IMR-90 (cell line): ENCODE measurements around the gene OTUB2. TPM values are rescaled to one million over a fixed set of nuclear protein-coding genes. Genes with fewer than 3 reads are reported as not detected.

ENCODE experiments used
- ATAC-seq: fragments of 200-7000 bp; cut with Tn5 transposase; 2 replicates; pipeline ENCODE4 v1.9.1; 2020; ENCODE audit warnings: low read depth, mild to moderate bottlenecking, moderate library complexity
- BruUV-seq: library from RNA; stranded (reverse); fragments of 400-500 nt; replicated peaks from 2 replicates; lab custom pipeline; 2021; lab: Mats Ljungman, UMichigan
- CTCF ChIA-PET: fragments of 300-600 bp; formaldehyde crosslinking; extraction: SDS; loops from one replicate; lab custom pipeline; 2021; ENCODE audit warnings: antibody characterized with exemption; lab: Yijun Ruan, JAX
- POLR2A ChIA-PET: fragments of 300-600 bp; sonication (Branson Sonifier 250); formaldehyde crosslinking; loops from one replicate; lab custom pipeline; 2022; ENCODE audit warnings: antibody characterized with exemption; ENCODE audit not compliant: unreplicated experiment; lab: Charles Lee
- DNase-seq: peaks from one replicate; pipeline ENCODE4 v3.0.0; 2013
- H2AFZ ChIP-seq: replicated peaks from 2 replicates; pipeline ENCODE3; 2013; ENCODE audit warnings: low read length, mild to moderate bottlenecking; ENCODE audit not compliant: poor library complexity
- H2AK5ac ChIP-seq: 2 replicates; pipeline ENCODE4 v1.6.1; 2013; ENCODE audit warnings: low read depth, low read length, inconsistent platforms
- H2AK9ac ChIP-seq: replicated peaks from 2 replicates; pipeline ENCODE3; 2013; ENCODE audit warnings: mild to moderate bottlenecking, low read depth, low read length, moderate library complexity; ENCODE audit not compliant: poor library complexity
- H2BK120ac ChIP-seq: 2 replicates; pipeline ENCODE4 v1.6.1; 2013; ENCODE audit warnings: low read depth, low read length, inconsistent platforms
- H2BK15ac ChIP-seq: 3 replicates; pipeline ENCODE4 v1.6.1; 2013; ENCODE audit warnings: low read depth, low read length, inconsistent platforms
- H2BK20ac ChIP-seq: 2 replicates; pipeline ENCODE4 v1.6.1; 2013; ENCODE audit warnings: low read depth, mild to moderate bottlenecking, inconsistent platforms, low read length, moderate library complexity
- H2BK5ac ChIP-seq: 2 replicates; pipeline ENCODE4 v1.6.1; 2013; ENCODE audit warnings: mild to moderate bottlenecking, low read depth, low read length, inconsistent platforms; ENCODE audit not compliant: poor library complexity, severe bottlenecking
- H3K14ac ChIP-seq: replicated peaks from 2 replicates; pipeline ENCODE4 v1.6.1; 2013; ENCODE audit warnings: low read depth, low read length, inconsistent platforms
- H3K18ac ChIP-seq: 2 replicates; pipeline ENCODE4 v1.6.1; 2013; ENCODE audit warnings: low read depth, low read length, control low read depth
- H3K23ac ChIP-seq: 2 replicates; pipeline ENCODE4 v1.6.1; 2013; ENCODE audit warnings: low read depth, low read length, inconsistent platforms
- H3K27ac ChIP-seq: 2 replicates; pipeline ENCODE4 v1.5.1; 2013; ENCODE audit warnings: mild to moderate bottlenecking, control low read depth, low read length; ENCODE audit not compliant: insufficient read depth
- H3K27me3 ChIP-seq: 2 replicates; pipeline ENCODE4 v1.6.1; 2013; ENCODE audit warnings: low read length; ENCODE audit not compliant: control insufficient read depth, insufficient read depth
- H3K36me3 ChIP-seq: 2 replicates; pipeline ENCODE4 v1.6.1; 2013; ENCODE audit warnings: low read length, mixed read lengths; ENCODE audit not compliant: control insufficient read depth, insufficient read depth
- H3K4ac ChIP-seq: 2 replicates; pipeline ENCODE4 v1.6.1; 2013; ENCODE audit warnings: low read depth, low read length, inconsistent platforms
- H3K4me1 ChIP-seq: 2 replicates; pipeline ENCODE4 v1.6.1; 2013; ENCODE audit warnings: low read length, mixed read lengths; ENCODE audit not compliant: control insufficient read depth, insufficient read depth
- H3K4me2 ChIP-seq: 2 replicates; pipeline ENCODE4 v1.6.1; 2013; ENCODE audit warnings: low read depth, mild to moderate bottlenecking, control low read depth, low read length, moderate library complexity
- H3K4me3 ChIP-seq: 2 replicates; pipeline ENCODE4 v1.5.1; 2013; ENCODE audit warnings: low read depth, mild to moderate bottlenecking, control low read depth, low read length, moderate library complexity; ENCODE audit not compliant: insufficient read depth
- H3K56ac ChIP-seq: 2 replicates; pipeline ENCODE4 v1.6.1; 2013; ENCODE audit warnings: low read length, inconsistent platforms; ENCODE audit not compliant: insufficient read depth; ENCODE audit errors: extremely low read depth
- H3K79me1 ChIP-seq, 2 experiments: 2 replicates each; pipeline ENCODE4 v1.6.1; 2013; ENCODE audit warnings: low read length in 2 of 2, inconsistent platforms in 1 of 2, low read depth in 1 of 2
- H3K9ac ChIP-seq: 2 replicates; pipeline ENCODE4 v1.6.1; 2013; ENCODE audit warnings: low read depth, low read length, control low read depth
- H3K9me1 ChIP-seq: 2 replicates; pipeline ENCODE4 v1.6.1; 2013; ENCODE audit warnings: low read length, inconsistent platforms; ENCODE audit not compliant: insufficient read depth
- H3K9me3 ChIP-seq: 2 replicates; pipeline ENCODE4 v1.6.1; 2013; ENCODE audit warnings: low read length; ENCODE audit not compliant: control insufficient read depth, insufficient read depth
- H4K20me1 ChIP-seq: 2 replicates; pipeline ENCODE4 v1.6.1; 2013; ENCODE audit warnings: low read length, inconsistent platforms; ENCODE audit not compliant: insufficient read depth
- H4K5ac ChIP-seq: 2 replicates; pipeline ENCODE4 v1.6.1; 2013; ENCODE audit warnings: mild to moderate bottlenecking, low read depth, low read length, control low read depth
- H4K8ac ChIP-seq, 2 experiments: 2 replicates each; pipeline ENCODE4 v1.6.1; 2013; ENCODE audit warnings: low read depth in 2 of 2, low read length in 2 of 2, control low read depth in 1 of 2, inconsistent platforms in 1 of 2
- H4K91ac ChIP-seq: 2 replicates; pipeline ENCODE4 v1.6.1; 2013; ENCODE audit warnings: low read depth, low read length, inconsistent platforms; ENCODE audit not compliant: insufficient read depth
- CHD1 ChIP-seq: IDR thresholded peaks from 2 replicates; pipeline ENCODE4 v1.6.1; 2012; ENCODE audit warnings: low read depth, low read length, improper control_type of control experiment
- MAZ ChIP-seq: IDR thresholded peaks from 2 replicates; pipeline ENCODE4 v1.6.1; 2012; ENCODE audit warnings: low read depth, mild to moderate bottlenecking, low read length, improper control_type of control experiment, moderate library complexity, borderline replicate concordance
- NFE2L2 ChIP-seq: fragments of 150-350 bp; IDR thresholded peaks from 2 replicates; pipeline ENCODE4 v1.6.1; 2016; ENCODE audit warnings: low read depth, mild to moderate bottlenecking, low read length
- POLR2A ChIP-seq: IDR thresholded peaks from 2 replicates; pipeline ENCODE4 v1.6.1; 2012; ENCODE audit warnings: mild to moderate bottlenecking, low read depth, low read length
- RAD21 ChIP-seq: IDR thresholded peaks from 2 replicates; pipeline ENCODE4 v1.6.1; 2012; ENCODE audit warnings: low read length, improper control_type of control experiment
- RCOR1 ChIP-seq: IDR thresholded peaks from 2 replicates; pipeline ENCODE4 v1.6.1; 2012; ENCODE audit warnings: mild to moderate bottlenecking, low read length, improper control_type of control experiment; ENCODE audit not compliant: insufficient replicate concordance
- SMC3 ChIP-seq: fragments of 150-350 bp; IDR thresholded peaks from 2 replicates; pipeline ENCODE4 v1.6.1; 2016; ENCODE audit warnings: low read depth, mild to moderate bottlenecking, antibody characterized with exemption, low read length, moderate library complexity
- USF2 ChIP-seq: fragments of 150-350 bp; IDR thresholded peaks from 2 replicates; pipeline ENCODE4 v1.6.1; 2017; ENCODE audit warnings: mild to moderate bottlenecking, antibody characterized with exemption, low read length, low read depth
- WGBS, 2 experiments: methylation state at CpG; one replicate each; pipeline versions ENCODE4 v1.1.5 to v1.1.7; 2013; ENCODE audit warnings: missing lambda C conversion rate in 2 of 2; ENCODE audit not compliant: insufficient read length in 1 of 2; ENCODE audit errors: extremely low coverage in 2 of 2; 5-methylcytosine and 5-hydroxymethylcytosine counted together
- dilution Hi-C: fragments of 300-500 bp; cut with HindIII; formaldehyde crosslinking; loops from one replicate; pipeline ENCODE4 v1.14.3; 2018; ENCODE audit warnings: low sequenced_read_pairs; ENCODE audit not compliant: unreplicated experiment
- in situ Hi-C: fragments of 300-500 bp; cut with MboI; formaldehyde crosslinking; loops from 3 replicates; pipeline ENCODE4 v1.14.3; 2019; ENCODE audit warnings: low sequenced_read_pairs, inconsistent platforms, mixed read lengths
- intact Hi-C: fragments of 100-400 bp; cut with micrococcal nuclease; formaldehyde crosslinking; loops from 2 replicates; pipeline ENCODE4 v1.10.0; 2022
- polyA plus RNA-seq, 3 experiments: library from polyadenylated mRNA; depleted of rRNA; stranded (reverse); fragments of >200 nt; gene quantifications; 2 replicates each; pipeline ENCODE4 v1.2.3, GENCODE V29; 2012; ENCODE audit warnings: low replicate concordance in 1 of 3
- total RNA-seq: library from RNA; depleted of rRNA; stranded (reverse); fragments of >200 nt; gene quantifications from 2 replicates; pipeline ENCODE4 v1.2.3, GENCODE V29; 2012
- TF ChIP-seq, protein P1 (sequence below): conservative IDR thresholded peaks from 2 replicates; pipeline ENCODE4 v1.5.1; 2012; ENCODE audit warnings: mild to moderate bottlenecking, low read depth, low read length, improper control_type of control experiment

OTUB2 gene
- total and polyA plus RNA-seq, 2 of the 4 experiments (the other 2 are of a cell fraction) = 1.1 to 2.5 TPM

GRCh38 chr14:94005324-94006073 lies 20.6 kb upstream of the OTUB2 start:
- TF ChIP-seq, protein P1, sequence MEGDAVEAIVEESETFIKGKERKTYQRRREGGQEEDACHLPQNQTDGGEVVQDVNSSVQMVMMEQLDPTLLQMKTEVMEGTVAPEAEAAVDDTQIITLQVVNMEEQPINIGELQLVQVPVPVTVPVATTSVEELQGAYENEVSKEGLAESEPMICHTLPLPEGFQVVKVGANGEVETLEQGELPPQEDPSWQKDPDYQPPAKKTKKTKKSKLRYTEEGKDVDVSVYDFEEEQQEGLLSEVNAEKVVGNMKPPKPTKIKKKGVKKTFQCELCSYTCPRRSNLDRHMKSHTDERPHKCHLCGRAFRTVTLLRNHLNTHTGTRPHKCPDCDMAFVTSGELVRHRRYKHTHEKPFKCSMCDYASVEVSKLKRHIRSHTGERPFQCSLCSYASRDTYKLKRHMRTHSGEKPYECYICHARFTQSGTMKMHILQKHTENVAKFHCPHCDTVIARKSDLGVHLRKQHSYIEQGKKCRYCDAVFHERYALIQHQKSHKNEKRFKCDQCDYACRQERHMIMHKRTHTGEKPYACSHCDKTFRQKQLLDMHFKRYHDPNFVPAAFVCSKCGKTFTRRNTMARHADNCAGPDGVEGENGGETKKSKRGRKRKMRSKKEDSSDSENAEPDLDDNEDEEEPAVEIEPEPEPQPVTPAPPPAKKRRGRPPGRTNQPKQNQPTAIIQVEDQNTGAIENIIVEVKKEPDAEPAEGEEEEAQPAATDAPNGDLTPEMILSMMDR = peak; percentile 36
- TF ChIP-seq NFE2L2 (no peak), USF2 (no peak), CHD1 (no peak), RCOR1 (no peak), POLR2A (no peak), RAD21 (peak; percentile 23; the same call in 1 of the 2 replicates), MAZ (no peak), SMC3 (no peak)
- no peak for ATAC-seq
- Histone ChIP-seq H2AK5ac (no peak overlapping the region), H2BK15ac (no peak overlapping the region), H4K5ac (no peak overlapping the region), H3K14ac (no peak overlapping the region), H4K20me1 (no peaks in the 10 kb centered on the region), H3K79me1 (no peaks in the 10 kb centered on the region), H3K36me3 (no peaks in the 10 kb centered on the region), H2AK9ac (no peak overlapping the region), H3K27me3 (peaks cover 38% of the 10 kb centered on the region), H3K9me1 (no peaks in the 10 kb centered on the region), H4K8ac (no peak overlapping the region), H3K18ac (no peak overlapping the region), H3K4me1 (no peaks in the 10 kb centered on the region), H4K91ac (no peak overlapping the region), H3K27ac (no peak overlapping the region), H2BK5ac (no peak overlapping the region), H3K4me2 (no peak overlapping the region), H2AFZ (no peak overlapping the region), H3K9me3 (no peaks in the 10 kb centered on the region), H3K9ac (no peak overlapping the region), H3K23ac (no peak overlapping the region), H3K4me3 (no peak overlapping the region), H2BK20ac (no peak overlapping the region), H2BK120ac (no peak overlapping the region), H3K56ac (no peak overlapping the region), H3K4ac (no peak overlapping the region)
- in situ Hi-C loops = no loop called here
- DNase-seq = no peak
- BruUV-seq = no TSS peak
- POLR2A ChIA-PET = no interaction called here
- dilution Hi-C loops = no loop called here
- 48% methylated on average over 4 of the region's 14 CpGs; no CpG with 5 or more reads in 1 of the 2 experiments for WGBS, 2 experiments
- CTCF ChIA-PET = interaction anchor here (0.7 to 2.4 kb wide), 2 partner anchors 64 to 66 kb away, joined by 3 to 16 read pairs; no protein-coding TSS in a partner anchor
- intact Hi-C loops = no loop called here
